Measurements from ENCODE around the gene HPCAL4.

Gene HPCAL4

GRCh38 chr1:39691383-39692151 lies at the start of gene HPCAL4:
HPCAL4 (minus strand) TSS chr1:39691433; CDS start chr1:39684603, 6,830 bp downstream.
- peak; percentile 90 for DNase-seq

DNA sequence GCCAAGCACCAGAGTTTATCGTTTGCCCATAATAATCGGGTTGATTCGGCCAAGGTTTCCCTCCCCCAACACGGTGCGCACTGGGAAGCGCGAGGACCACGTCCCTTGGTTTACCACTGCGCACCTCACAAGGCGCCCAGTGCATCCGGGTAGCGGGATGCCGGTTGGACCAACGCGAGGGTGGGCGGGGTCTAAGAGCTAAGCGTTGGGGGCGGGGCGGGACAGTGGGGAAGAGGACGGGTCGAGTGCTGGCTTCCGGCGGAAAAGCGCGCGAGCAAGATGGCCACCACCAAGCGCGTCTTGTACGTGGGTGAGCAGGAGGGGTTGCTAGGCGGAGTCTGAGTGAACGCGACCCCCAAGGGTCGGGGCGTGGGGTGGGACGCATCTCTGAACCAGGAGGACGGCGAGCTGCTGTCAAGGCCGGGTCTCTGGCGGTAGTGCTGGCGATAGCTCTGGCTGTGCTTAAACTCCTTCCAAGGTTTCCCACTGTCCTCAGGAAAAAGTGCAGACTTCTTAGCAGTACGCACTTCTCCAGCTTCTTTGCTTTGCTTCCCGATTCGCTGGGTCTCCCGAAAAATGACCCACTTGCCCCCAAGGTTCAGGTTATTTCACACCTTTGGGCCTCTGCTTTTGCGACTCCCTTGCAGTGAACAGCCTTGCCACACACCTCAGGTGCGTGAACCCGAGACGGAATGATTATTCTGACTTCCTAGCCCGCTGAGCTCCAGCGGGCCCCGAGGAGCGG lies 47.6 kb upstream of the HPCAL4 start, which contains the start of gene PPIE:
Gene PPIE (plus strand): TSS at position 261 of the 745 bp plus-strand sequence. CDS start 19 bp downstream, at position 280.
- DNase-seq: peak; percentile 89

GRCh38 chr1:39737546-39738169 lies 46.4 kb upstream of the HPCAL4 start:
- DNase-seq: no peak

GRCh38 chr1:39735731-39736130 lies 44.5 kb upstream of the HPCAL4 start:
- no peak for DNase-seq

GRCh38 chr1:39733161-39733560 lies 41.9 kb upstream of the HPCAL4 start:
- DNase-seq: no peak

GRCh38 chr1:39732730-39733129 lies 41.5 kb upstream of the HPCAL4 start:
- no peak for DNase-seq

- no peak for DNase-seq
Observed at GRCh38 chr1:39729842-39730241, 38.6 kb upstream of the HPCAL4 start.

DNA sequence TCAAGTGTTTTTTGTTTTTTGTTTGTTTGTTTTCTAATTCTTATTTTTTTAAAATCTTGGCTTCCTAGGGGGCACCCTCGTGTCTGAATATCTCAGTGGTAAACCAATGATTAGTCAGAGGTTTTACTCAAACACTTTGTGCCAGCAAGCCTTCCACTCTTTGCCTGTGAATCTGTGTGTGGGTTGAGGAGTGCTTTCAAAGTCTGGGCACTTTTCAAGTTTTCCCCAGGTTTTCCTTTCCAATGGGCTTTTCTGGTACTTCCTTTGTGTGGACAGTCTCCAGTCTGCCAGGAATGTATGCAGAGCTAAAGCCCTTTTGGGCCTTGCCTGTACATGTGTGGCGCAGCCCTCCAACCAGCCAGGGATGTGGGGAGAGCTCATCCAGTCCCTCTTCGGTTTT lies 37.8 kb upstream of the HPCAL4 start:
- DNase-seq: no peak

DNA sequence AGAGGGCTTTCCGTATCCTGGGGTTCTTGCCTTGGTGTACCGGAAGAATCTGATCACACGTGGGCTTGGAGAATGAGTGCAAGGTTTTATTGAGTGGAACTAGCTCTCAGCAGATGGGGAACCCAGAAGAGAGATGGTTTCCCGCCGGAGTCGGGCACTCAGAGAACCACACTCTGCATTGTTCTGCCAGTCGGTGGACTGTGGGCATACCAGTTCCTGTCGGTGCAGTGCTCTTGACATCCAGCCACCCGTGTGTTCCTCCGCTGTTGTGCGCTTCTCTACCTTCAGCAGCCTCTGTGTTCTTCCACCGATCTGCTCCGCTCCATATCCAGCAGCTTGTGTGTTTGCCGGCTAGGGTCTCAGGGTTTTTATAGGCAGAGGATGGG lies 36.7 kb upstream of the HPCAL4 start:
- DNase-seq: no peak

DNA sequence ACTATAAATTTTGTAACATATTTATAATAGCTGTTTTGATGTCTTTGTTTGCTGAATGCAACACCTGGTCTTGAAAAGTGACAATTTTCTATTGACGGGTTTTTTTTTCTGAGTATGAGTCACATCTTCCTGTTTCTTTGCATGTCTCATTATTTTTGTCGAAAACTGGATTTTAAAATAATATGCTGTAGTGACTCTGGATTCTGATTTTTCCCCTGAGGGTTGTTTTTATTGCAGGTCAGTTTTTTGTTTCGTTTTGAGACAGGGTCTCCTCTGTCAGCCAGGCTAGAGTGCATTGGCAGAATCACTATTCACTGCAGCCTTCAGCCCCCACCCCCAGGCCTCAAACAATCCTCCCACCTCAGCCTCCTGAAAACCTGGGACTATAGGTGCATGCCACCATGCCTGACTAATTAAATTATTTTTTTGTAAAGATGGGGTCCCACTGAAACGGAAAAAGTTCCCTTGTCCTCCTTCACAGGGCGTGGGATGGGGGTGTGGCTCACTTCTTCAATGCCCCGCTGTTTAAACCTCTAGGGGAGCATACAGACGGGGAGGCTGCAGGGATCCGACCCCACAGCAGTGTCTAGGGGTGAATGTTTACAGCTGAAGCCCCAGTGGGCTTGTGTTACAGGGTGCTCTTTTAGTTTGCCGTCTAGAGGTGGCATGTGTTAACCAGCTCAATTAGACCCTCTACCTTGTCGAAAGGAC lies 36.1 kb upstream of the HPCAL4 start:
- DNase-seq: no peak

- DNase-seq: no peak
Observed at GRCh38 chr1:39726600-39726999, 35.4 kb upstream of the HPCAL4 start.

- DNase-seq: no peak
Observed at GRCh38 chr1:39722495-39722894, 31.3 kb upstream of the HPCAL4 start.

DNA sequence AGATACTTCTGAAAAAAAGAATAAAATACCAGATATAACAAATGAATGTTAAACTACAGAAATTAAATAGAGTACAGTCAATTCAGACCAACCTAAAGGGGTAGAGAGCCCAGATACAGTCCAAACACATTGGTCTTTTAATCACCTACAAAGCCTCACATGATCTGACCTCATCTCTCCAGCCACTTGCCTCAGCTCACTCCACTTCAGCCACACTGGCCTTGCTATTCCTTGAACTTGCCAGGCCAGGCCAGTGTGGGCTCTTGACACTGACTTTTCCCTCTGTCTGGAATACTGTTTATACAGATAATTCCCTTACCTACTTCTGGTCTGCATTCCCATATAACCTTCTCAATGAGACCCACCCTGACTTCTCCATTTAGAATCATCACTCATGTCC lies 30.4 kb upstream of the HPCAL4 start:
- no peak for DNase-seq

GRCh38 chr1:39720094-39720999 lies 29.1 kb upstream of the HPCAL4 start:
- DNase-seq: no peak

DNA sequence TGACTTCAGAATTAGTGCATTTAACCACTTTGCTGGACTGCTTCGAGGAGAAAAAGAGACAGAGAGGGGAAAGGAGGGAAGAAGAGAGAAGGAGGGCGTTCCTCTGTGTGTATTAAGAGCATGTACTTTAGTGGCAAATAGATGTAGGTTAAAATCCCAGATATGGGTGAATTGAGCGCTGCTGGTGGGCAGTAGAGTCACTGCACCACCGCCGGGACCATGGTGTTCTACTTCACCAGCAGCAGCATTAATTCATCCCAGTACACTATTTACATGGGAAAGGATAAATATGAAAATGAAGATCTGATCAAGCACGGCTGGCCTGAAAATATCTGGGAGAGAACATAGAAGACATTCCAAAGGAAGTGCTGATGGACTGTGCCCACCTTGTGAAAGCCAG lies 26.6 kb upstream of the HPCAL4 start:
- DNase-seq: no peak

- DNase-seq: no peak
Observed at GRCh38 chr1:39713557-39713956, 22.3 kb upstream of the HPCAL4 start.

DNA sequence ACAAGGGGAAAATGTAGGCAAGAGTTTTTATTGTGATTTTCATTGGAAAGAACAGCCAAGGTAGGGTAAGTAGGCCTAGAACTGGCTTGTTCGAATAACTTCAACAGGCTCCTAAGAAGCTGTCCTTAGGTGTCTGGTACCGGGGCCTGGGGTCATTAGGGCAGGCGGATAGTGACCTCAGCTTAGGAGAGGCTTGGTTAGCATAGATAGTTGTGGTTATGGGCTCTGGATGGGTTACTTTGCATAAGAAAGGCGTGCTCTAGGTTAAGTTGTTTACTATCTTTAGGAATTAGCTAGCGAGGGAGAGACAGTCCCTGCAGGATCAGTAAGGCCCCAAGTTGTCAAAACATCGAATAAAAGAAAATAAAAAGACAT lies 20.7 kb upstream of the HPCAL4 start:
- DNase-seq: no peak

DNA sequence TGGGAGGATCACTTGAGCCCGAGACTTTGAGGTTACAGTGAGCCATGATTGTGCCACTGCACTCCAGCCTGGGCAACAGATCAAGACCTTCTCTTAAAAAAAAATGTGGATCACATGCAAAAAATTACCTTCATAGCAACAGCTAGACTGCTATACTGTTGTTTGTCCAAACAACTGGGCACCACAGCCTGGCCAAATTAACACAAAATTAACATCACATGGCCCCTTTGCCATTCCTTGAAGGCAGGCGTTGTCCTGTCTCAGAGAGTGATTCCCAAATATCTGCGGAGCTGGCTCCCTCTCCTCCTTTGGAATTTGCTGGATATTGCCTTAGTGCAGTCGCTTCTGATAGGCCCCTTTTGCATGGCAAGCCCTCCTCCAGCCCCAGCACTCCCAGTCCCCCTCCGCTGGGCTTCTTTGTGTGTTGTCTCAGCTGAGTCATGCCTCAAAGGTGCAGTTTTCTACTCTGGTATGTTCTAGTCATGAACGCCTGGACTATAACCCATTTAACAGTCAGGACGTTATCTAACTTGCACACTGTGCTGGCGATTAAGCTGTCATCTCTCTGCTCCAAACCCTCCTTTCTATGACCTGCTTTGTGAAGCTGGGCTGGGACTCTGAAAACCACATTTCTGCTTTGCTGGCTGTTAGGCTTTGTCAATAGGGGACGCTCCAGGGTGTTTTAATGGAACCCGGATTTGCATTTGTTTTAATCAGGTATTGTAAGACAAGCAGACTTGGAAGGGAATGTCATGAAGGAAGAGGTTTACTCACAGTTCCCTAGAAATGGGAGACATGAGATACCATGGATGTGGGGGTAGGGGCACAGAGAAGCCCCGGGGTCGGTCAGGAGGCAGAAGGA lies 20.1 kb upstream of the HPCAL4 start:
- DNase-seq: no peak

- no peak for DNase-seq
Observed at GRCh38 chr1:39707506-39707905, 16.3 kb upstream of the HPCAL4 start.

DNA sequence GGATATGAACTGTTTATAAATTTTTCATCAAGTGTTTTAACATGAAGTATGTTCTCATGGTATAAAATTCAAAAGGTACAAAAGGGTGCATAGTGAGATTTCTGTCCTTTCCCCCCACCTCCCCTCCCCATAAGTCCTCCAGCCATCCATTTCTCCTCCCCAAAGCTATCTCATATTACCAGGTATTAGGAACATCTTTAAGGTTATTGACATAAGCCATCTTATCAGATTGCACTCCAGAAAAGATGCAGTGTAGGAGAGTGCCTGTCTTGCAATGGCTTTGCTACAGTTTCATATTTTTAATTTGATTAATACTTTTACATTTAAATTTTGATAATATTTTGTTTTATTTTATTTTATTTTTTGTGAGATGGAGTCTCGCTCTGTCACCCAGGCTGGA lies 13.5 kb upstream of the HPCAL4 start:
- DNase-seq: no peak

- no peak for DNase-seq
Observed at GRCh38 chr1:39701049-39701439, 9.8 kb upstream of the HPCAL4 start.

Measured in activated effector memory CD4-positive, alpha-beta T cell treated with Interleukin-2 at 50 U/mL for 16 hours (primary cell).